DND-41 (cell line): ENCODE results near the gene SEC63.

Experiments
- EZH2 ChIP-seq: IDR thresholded peaks from 3 replicates; pipeline ENCODE4 v1.6.1; 2012; ENCODE audit warnings: borderline replicate concordance, low read depth, mild to moderate bottlenecking, moderate library complexity, low read length, inconsistent platforms; ENCODE audit not compliant: severe bottlenecking
- TF ChIP-seq, protein P1 (sequence below): IDR thresholded peaks from 2 replicates; pipeline ENCODE4 v1.5.1; 2012; ENCODE audit warnings: borderline replicate concordance, low read length, moderate library complexity, mild to moderate bottlenecking; ENCODE audit not compliant: poor library complexity, severe bottlenecking; ENCODE audit errors: extremely low read depth

DNA sequence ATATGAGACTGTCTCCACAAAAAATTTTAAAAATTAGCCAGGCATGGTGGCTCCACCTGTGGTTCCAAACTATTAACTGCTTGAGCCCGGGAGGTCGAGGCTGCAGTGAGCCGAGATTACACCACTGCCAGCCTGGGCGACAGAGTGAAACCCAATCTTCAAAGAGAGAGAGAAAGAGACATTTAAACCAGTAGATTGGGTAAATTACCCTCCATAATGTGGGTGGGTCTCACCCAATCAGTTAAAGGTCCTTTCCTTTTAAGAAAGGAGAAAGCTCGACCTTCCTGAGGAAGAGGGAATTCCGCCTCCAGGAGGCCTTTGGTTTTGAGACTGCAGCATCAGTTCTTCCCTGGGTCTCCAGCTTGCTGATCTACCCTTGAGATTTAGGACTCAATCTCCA, 108.7 kb downstream of the SEC63 start:
- no peak for TF ChIP-seq EZH2
- TF ChIP-seq, protein P1, sequence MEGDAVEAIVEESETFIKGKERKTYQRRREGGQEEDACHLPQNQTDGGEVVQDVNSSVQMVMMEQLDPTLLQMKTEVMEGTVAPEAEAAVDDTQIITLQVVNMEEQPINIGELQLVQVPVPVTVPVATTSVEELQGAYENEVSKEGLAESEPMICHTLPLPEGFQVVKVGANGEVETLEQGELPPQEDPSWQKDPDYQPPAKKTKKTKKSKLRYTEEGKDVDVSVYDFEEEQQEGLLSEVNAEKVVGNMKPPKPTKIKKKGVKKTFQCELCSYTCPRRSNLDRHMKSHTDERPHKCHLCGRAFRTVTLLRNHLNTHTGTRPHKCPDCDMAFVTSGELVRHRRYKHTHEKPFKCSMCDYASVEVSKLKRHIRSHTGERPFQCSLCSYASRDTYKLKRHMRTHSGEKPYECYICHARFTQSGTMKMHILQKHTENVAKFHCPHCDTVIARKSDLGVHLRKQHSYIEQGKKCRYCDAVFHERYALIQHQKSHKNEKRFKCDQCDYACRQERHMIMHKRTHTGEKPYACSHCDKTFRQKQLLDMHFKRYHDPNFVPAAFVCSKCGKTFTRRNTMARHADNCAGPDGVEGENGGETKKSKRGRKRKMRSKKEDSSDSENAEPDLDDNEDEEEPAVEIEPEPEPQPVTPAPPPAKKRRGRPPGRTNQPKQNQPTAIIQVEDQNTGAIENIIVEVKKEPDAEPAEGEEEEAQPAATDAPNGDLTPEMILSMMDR = no peak
